Panc1 (cell line): ENCODE results near the gene NGB. TPM values are rescaled to one million over a fixed set of nuclear protein-coding genes. Genes with fewer than 3 reads are reported as not detected.
"Not testable (repeated sequence)": the region's sequence is repeated elsewhere in the genome, so short reads cannot be mapped to it uniquely, and the experiment has no call there.

Experiments
- ATAC-seq: fragments of 200-7000 bp; cut with Tn5 transposase; 2 replicates; pipeline ENCODE4 v1.9.1; 2020; ENCODE audit warnings: mild to moderate bottlenecking, moderate library complexity
- BruUV-seq: library from RNA; stranded (reverse); fragments of 400-500 nt; replicated peaks from 2 replicates; lab custom pipeline; 2021; lab: Mats Ljungman, UMichigan
- CTCF ChIA-PET: fragments of 300-600 bp; sonication (Branson Sonifier 250); formaldehyde crosslinking; loops from one replicate; lab custom pipeline; 2022; ENCODE audit warnings: antibody characterized with exemption; lab: Charles Lee
- POLR2A ChIA-PET: fragments of 300-600 bp; sonication (Branson Sonifier 250); formaldehyde crosslinking; loops from one replicate; lab custom pipeline; 2022; ENCODE audit warnings: antibody characterized with exemption; lab: Charles Lee
- DNase-seq: peaks from one replicate; pipeline ENCODE4 v3.0.0-alpha.2; 2010; ENCODE audit warnings: low read depth, low spot score
- H3K27ac ChIP-seq: 2 replicates; pipeline ENCODE4 v1.5.1; 2011; ENCODE audit warnings: mild to moderate bottlenecking, low read length, inconsistent platforms
- H3K27me3 ChIP-seq: fragments of 200-500 bp; sonication (Bioruptor generic); 2 replicates; pipeline ENCODE4 v1.6.0; 2014; ENCODE audit warnings: low read length, inconsistent platforms; ENCODE audit not compliant: control insufficient read depth, insufficient read depth
- H3K36me3 ChIP-seq: fragments of 200-500 bp; sonication (Bioruptor generic); 2 replicates; pipeline ENCODE4 v1.5.1; 2014; ENCODE audit warnings: inconsistent platforms, mild to moderate bottlenecking, low read length, moderate library complexity; ENCODE audit not compliant: control insufficient read depth, insufficient read depth
- H3K4me1 ChIP-seq: 2 replicates; pipeline ENCODE4 v1.5.1; 2011; ENCODE audit warnings: inconsistent platforms, mild to moderate bottlenecking, low read length, moderate library complexity; ENCODE audit not compliant: control insufficient read depth, insufficient read depth
- H3K4me3 ChIP-seq, 2 experiments: 2 replicates each; pipeline ENCODE4 v1.5.1; 2011 to 2012; ENCODE audit warnings: low read depth in 2 of 2, low read length in 2 of 2, mild to moderate bottlenecking in 2 of 2, inconsistent platforms in 1 of 2, moderate library complexity in 1 of 2
- H3K9me3 ChIP-seq: fragments of 200-500 bp; sonication (Bioruptor generic); 2 replicates; pipeline ENCODE4 v1.5.1; 2014; ENCODE audit warnings: low read depth, mild to moderate bottlenecking, inconsistent platforms, low read length, moderate library complexity; ENCODE audit not compliant: control insufficient read depth, insufficient read depth
- POLR2AphosphoS5 ChIP-seq: IDR thresholded peaks from 2 replicates; pipeline ENCODE4 v1.6.1; 2012; ENCODE audit warnings: mild to moderate bottlenecking, low read depth, low read length, moderate library complexity
- REST ChIP-seq, 2 experiments: IDR thresholded peaks; 2 replicates each; pipeline ENCODE4 v1.6.1; 2011 to 2012; ENCODE audit warnings: low read depth in 2 of 2, control low read depth in 1 of 2, low read length in 1 of 2, mild to moderate bottlenecking in 1 of 2, moderate library complexity in 1 of 2; ENCODE audit not compliant: insufficient read depth in 1 of 2
- SIN3A ChIP-seq: IDR thresholded peaks from 2 replicates; pipeline ENCODE4 v1.6.1; 2012; ENCODE audit warnings: low read depth, mild to moderate bottlenecking, low read length, moderate library complexity, borderline replicate concordance; ENCODE audit not compliant: insufficient read depth
- TCF7L2 ChIP-seq: IDR thresholded peaks from 2 replicates; pipeline ENCODE4 v1.6.1; 2011; ENCODE audit warnings: mild to moderate bottlenecking, low read depth, low read length, inconsistent platforms
- in situ Hi-C: cut with HindIII; loops from 2 replicates; pipeline ENCODE4 v1.10.0; 2016; ENCODE audit warnings: low sequenced_read_pairs, low pct_unique_long_range_greater_than_20kb
- intact Hi-C: fragments of 100-400 bp; cut with micrococcal nuclease; formaldehyde crosslinking; loops from one replicate; pipeline ENCODE4 v1.10.0; 2022; ENCODE audit not compliant: unreplicated experiment
- total RNA-seq: library from RNA; stranded (reverse); gene quantifications from one replicate; pipeline ENCODE4 v1.2.1, GENCODE V29; 2021; ENCODE audit not compliant: unreplicated experiment
- TF ChIP-seq, protein P1 (sequence below): fragments of 450-650 bp; IDR thresholded peaks from 2 replicates; pipeline ENCODE4 v1.5.1; 2017; ENCODE audit warnings: mild to moderate bottlenecking

The NGB gene
- total RNA-seq, 1 experiment from 2014 or later, result not detected

DNA sequence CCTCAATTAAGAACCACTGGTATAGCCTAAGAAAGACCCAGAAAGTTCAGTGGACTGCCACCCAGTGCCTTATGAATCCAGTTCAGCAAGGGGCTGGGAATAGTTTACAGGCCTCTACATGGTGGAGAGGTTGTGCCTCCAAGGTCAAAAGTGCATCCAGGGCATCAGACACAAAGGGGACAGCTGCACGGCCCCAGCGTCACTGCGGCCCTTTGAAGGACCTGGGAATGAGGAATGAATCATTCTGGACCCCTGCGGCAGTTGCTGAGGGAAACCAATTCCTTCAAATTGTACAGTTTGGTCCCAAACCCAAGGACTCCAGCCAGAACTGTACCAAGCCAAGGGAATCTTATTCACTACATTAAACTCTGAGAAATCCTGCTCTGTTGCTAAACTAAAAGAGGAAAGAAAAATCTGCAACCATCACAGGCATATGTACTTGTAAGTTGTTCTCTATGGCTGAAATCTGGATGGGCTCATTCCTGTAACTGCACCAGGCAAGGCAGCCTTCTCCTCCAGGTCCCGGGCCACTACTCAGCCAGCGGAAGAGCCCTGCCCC, 10.9 kb upstream of the NGB start:
- H3K4me1 ChIP-seq, result no peaks in the 10 kb centered on the region
- H3K4me3 ChIP-seq, result no peak overlapping the region
- TF ChIP-seq, protein P1, sequence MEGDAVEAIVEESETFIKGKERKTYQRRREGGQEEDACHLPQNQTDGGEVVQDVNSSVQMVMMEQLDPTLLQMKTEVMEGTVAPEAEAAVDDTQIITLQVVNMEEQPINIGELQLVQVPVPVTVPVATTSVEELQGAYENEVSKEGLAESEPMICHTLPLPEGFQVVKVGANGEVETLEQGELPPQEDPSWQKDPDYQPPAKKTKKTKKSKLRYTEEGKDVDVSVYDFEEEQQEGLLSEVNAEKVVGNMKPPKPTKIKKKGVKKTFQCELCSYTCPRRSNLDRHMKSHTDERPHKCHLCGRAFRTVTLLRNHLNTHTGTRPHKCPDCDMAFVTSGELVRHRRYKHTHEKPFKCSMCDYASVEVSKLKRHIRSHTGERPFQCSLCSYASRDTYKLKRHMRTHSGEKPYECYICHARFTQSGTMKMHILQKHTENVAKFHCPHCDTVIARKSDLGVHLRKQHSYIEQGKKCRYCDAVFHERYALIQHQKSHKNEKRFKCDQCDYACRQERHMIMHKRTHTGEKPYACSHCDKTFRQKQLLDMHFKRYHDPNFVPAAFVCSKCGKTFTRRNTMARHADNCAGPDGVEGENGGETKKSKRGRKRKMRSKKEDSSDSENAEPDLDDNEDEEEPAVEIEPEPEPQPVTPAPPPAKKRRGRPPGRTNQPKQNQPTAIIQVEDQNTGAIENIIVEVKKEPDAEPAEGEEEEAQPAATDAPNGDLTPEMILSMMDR, result no peak
- TF ChIP-seq REST (IDR thresholded peaks at IDR 0.05; ENCODE audit: insufficient read depth in 1 of 2, low read depth in 2 of 2, low read length in 1 of 2) (no peak), POLR2AphosphoS5 (no peak), SIN3A (no peak), TCF7L2 (no peak)
- ChIA-PET CTCF (no interaction called here), POLR2A (no interaction called here)
- DNase-seq (no peak), ATAC-seq (no peak)
- no peak overlapping the region for H3K27ac ChIP-seq
- peaks cover 7% of the 10 kb centered on the region; the same call in 1 of the 2 replicates for H3K36me3 ChIP-seq
- no peaks in the 10 kb centered on the region for H3K27me3 ChIP-seq
- no peaks in the 10 kb centered on the region for H3K9me3 ChIP-seq
- BruUV-seq, result no TSS peak
- in situ Hi-C loops (no loop called here), intact Hi-C loops (no loop called here)

- BruUV-seq, H3K4me1 ChIP-seq, ATAC-seq, POLR2A ChIA-PET, H3K4me3 ChIP-seq, DNase-seq, CTCF ChIA-PET, in situ Hi-C loops, H3K27me3 ChIP-seq, H3K9me3 ChIP-seq, H3K36me3 ChIP-seq, H3K27ac ChIP-seq, intact Hi-C loops: not testable (repeated sequence)
These were observed 9.9 kb upstream of the NGB start for GRCh38 chr14:77280921-77281320.

- no peak for ATAC-seq
- no peak overlapping the region for H3K27ac ChIP-seq
- H3K4me1 ChIP-seq, result no peaks in the 10 kb centered on the region
- BruUV-seq, result no TSS peak
- no peak for DNase-seq
- CTCF ChIA-PET, result no interaction called here
- H3K4me3 ChIP-seq, result no peak overlapping the region
- TF ChIP-seq TCF7L2 (no peak), REST (IDR thresholded peaks at IDR 0.05; ENCODE audit: insufficient read depth in 1 of 2, low read depth in 2 of 2, low read length in 1 of 2) (no peak), SIN3A (no peak), POLR2AphosphoS5 (no peak)
- TF ChIP-seq, protein P1, result no peak
- intact Hi-C loops, result no loop called here
- no peaks in the 10 kb centered on the region for H3K9me3 ChIP-seq
- in situ Hi-C loops, result no loop called here
- POLR2A ChIA-PET, result no interaction called here
- H3K27me3 ChIP-seq, result no peaks in the 10 kb centered on the region
- H3K36me3 ChIP-seq, result peaks cover 6% of the 10 kb centered on the region; the same call in 1 of the 2 replicates
These were observed 8.7 kb upstream of the NGB start for GRCh38 chr14:77279719-77280118.
